GM13977 (cell line): ENCODE data around the gene RLF.

ENCODE experiments used
- DNase-seq: peaks from one replicate; pipeline ENCODE4 v3.0.0; 2012; ENCODE audit warnings: low spot score
- CTCF ChIP-seq: IDR thresholded peaks from 2 replicates; pipeline ENCODE4 v1.5.1; 2012; ENCODE audit warnings: mild to moderate bottlenecking, control low read depth; ENCODE audit not compliant: insufficient read depth; ENCODE audit errors: extremely low read depth, missing control alignments
- in situ Hi-C: fragments of 300-500 bp; cut with MboI; formaldehyde crosslinking; loops from one replicate; pipeline ENCODE4 v1.12.0; 2022; ENCODE audit warnings: low sequenced_read_pairs, low pct_unique_long_range_greater_than_20kb, mixed read lengths, inconsistent platforms; ENCODE audit not compliant: unreplicated experiment

Gene RLF

GRCh38 chr1:40161125-40161887 is at the start of gene RLF:
Gene RLF (plus strand): TSS chr1:40161387. CDS start chr1:40161400, 13 bp downstream.
- TF ChIP-seq CTCF = no peak
- in situ Hi-C loops = no loop called here
- DNase-seq = peak; percentile 92

- TF ChIP-seq CTCF = no peak
- in situ Hi-C loops = no loop called here
- no peak for DNase-seq
These were observed 46.8 kb upstream of the RLF start for GRCh38 chr1:40114400-40114799.

GRCh38 chr1:40120128-40120527 is 41.1 kb upstream of the RLF start:
- no peak for DNase-seq
- TF ChIP-seq CTCF = no peak
- in situ Hi-C loops = no loop called here

GRCh38 chr1:40122855-40123254 is 38.3 kb upstream of the RLF start:
- in situ Hi-C loops = no loop called here
- no peak for TF ChIP-seq CTCF
- DNase-seq = no peak

GRCh38 chr1:40130892-40131291 is 30.3 kb upstream of the RLF start:
- no peak for TF ChIP-seq CTCF
- in situ Hi-C loops = no loop called here
- DNase-seq = no peak

- in situ Hi-C loops = no loop called here
- no peak for DNase-seq
- TF ChIP-seq CTCF = no peak
These were observed 28.5 kb upstream of the RLF start for GRCh38 chr1:40132383-40133311.
